PC-9 (cell line): ENCODE measurements around the gene ITSN1.

Experiments used
- EZH2 ChIP-seq: fragments of 200-600 bp; sonication (generic); IDR thresholded peaks from 2 replicates; pipeline ENCODE4 v1.8.0; 2017; ENCODE audit warnings: antibody characterized with exemption, low read depth
- TF ChIP-seq, protein P1 (sequence below): fragments of 200-600 bp; sonication (generic); conservative IDR thresholded peaks from 2 replicates; pipeline ENCODE4 v1.6.1; 2017; ENCODE audit warnings: mixed run types, antibody characterized with exemption, mild to moderate bottlenecking, moderate library complexity

DNA sequence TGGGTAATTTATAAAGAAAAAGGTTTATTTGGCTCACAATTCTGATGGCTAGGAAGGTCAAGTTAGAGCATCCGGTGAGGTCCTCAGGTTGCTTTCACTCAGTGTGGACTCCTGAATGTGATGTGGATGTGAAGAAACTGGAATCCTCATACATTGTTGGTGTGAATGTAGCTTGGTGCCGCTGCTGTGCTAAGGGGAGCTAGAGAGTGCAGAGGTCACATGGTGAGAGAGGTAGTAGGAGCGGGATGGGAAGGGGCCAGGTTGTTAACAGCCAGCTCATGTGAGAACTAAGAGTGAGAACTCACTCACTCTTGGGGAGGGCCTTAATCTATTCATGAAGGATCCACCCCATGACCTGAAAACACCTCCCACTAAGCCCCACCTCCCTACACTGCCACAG lies 21.8 kb downstream of the ITSN1 start:
- TF ChIP-seq, protein P1, sequence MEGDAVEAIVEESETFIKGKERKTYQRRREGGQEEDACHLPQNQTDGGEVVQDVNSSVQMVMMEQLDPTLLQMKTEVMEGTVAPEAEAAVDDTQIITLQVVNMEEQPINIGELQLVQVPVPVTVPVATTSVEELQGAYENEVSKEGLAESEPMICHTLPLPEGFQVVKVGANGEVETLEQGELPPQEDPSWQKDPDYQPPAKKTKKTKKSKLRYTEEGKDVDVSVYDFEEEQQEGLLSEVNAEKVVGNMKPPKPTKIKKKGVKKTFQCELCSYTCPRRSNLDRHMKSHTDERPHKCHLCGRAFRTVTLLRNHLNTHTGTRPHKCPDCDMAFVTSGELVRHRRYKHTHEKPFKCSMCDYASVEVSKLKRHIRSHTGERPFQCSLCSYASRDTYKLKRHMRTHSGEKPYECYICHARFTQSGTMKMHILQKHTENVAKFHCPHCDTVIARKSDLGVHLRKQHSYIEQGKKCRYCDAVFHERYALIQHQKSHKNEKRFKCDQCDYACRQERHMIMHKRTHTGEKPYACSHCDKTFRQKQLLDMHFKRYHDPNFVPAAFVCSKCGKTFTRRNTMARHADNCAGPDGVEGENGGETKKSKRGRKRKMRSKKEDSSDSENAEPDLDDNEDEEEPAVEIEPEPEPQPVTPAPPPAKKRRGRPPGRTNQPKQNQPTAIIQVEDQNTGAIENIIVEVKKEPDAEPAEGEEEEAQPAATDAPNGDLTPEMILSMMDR = no peak
- TF ChIP-seq EZH2 = no peak
